NCI-H2081 (cell line): Measurements from ENCODE around the gene TMEM170A.
A peak's percentile ranks its signal among the peaks of the same experiment; 100 is the strongest.
"Not testable (repeated sequence)": the region's sequence is repeated elsewhere in the genome, so short reads cannot be mapped to it uniquely, and the experiment has no call there.

Source experiments
- DNase-seq, 2 experiments: peaks; one replicate each; lab custom pipeline; 2025; lab: John Stamatoyannopoulos, UW

Gene TMEM170A, protein sequence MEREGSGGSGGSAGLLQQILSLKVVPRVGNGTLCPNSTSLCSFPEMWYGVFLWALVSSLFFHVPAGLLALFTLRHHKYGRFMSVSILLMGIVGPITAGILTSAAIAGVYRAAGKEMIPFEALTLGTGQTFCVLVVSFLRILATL

DNA sequence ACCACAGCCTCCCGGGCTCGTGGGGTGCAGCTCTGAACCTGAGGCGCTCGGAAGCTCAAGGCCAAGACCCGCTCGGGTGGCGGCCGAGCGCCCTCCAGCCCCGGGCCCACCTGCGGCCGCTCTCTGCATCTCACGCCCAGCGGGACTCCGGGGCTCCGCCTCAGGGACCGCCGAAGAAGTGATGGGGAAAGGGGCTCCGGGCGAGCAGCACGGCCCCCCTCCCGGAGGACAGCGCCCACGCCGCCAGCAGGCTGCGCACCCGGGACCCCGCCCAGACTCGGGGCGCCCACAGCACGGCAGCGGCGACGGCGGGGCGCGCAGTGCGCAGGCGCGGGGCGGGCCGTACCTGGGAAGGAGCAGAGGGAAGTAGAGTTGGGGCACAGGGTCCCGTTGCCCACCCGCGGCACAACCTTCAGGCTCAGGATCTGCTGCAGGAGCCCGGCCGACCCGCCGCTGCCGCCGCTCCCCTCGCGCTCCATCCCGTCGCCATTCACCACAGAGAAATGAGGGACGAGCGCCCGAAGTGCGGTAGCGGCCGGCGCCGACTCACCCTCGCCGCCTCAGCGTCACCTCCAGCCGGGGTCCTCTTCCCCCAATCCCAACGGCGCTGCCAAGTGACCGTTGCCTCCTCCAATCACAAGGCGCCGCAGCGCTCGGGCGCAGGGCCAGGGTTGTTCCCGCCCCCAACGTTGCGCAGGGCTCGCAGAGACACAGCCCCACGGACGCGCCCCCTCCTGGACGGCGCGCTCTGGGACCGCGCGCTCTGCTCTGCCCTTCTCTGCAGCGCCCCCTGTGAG, at the start of gene TMEM170A:
Gene TMEM170A, minus strand, starts transcription at position 568 of the 797 bp plus-strand sequence. Its CDS starts 89 bp downstream, at position 479.
- DNase-seq = peak; percentile 94 to 95

DNA sequence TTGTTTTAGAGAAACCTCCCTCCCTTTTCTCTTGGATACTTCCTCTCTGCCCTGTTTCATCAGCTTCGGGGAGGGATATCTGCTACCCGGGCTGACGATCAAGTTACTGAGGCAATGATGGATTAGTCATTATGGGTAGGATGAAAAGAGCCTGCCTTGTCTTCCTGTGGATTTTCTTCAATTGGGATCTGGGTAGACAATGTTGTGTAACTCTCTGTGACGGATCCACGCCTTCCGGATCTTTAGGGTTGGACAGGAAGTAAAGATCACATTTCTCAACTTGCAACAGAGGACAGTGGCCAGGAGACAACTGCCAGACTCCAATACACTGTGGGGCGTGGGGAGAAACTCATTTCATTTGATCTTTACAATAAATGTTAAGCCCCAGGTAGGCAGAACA, 42.1 kb upstream of the TMEM170A start:
- no peak for DNase-seq

DNA sequence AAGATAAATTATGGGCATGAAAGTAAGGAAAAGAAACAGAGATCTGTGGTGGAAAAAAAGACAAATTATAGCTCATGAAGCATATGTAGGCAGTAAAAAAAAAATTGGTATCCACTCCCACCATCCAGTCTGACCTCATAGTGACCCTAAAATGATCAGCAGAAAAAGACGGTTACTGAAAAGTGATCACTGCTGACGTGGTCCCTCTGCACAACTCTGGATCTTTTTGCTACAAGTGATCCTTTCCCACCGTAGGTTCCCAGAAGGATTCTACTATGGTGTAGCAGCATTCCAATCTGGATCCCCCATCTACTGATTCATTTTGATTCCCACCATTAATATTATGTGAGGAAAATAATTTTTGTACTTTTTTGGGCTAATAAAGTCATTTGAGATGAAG, 41.6 kb upstream of the TMEM170A start:
- no peak for DNase-seq

DNA sequence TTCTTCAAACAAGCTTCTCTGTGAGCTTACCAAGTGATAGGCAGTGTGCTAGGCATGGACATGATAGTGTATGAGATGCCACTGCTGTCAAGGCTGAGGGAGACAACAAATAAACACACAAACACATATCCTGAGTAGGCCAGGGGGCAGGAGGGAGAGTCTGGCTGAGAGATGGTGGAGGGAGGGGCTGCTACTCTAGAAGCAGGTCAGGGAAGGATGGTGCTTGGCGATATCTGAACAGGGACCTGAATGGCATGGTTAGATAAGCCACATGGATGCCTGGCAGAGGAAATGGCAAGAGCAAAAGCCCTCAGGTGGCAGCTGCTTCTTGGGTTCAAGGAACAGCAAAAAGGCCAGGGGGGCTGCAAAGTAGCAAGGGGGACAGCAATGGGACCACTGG, 39.3 kb upstream of the TMEM170A start:
- DNase-seq = no peak

DNA sequence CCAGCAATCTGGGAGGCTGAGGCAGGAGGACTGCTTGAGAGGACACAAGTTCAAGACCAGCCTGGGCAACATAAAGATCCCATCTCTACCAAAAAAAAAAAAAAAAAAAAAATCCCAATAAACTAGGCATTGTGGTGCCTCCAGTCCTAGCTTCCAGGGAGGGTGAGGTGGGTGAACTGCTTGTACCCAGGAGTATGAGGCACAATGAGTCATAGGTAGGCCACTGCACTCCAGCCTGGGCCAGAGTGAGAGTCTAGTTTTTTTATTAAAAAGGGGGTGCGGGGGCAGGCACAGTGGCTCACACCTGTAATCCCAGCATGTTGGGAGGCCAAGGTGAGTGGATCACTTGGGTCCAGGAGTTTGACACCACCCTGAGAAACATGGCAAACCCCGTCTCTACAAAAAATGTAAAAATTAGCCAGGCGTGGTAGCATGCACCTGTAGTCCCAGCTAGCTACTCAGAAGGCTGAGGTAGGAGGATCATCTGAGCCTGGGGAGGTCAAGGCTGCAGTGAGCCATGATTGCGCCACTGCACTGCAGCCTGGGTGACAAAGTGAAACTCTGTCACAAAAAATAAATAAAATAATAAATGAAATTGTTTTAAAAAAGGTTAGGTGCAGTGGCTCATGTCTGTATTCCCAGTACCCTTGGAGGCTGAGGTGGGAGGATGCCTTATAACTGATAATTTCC, 38.6 kb upstream of the TMEM170A start:
- DNase-seq = no peak

DNA sequence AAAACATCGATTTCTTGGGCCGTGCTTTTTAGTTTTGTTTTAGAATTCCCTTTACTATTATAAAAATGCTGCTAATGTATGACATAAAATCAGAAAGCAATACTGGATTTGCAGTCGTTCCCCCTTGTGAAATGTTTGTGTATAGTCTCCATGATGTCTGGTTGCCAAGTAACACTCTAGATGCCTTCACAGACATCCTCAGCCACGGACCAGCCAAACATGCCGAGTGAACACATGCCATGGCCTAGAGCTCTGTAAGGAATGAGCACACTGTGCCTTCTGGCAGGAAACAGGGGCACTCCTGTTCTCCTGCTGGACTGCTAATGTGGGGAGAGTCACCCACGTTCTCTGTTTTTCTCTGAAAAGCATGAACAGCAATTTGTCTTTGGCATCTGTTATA, 37.3 kb upstream of the TMEM170A start:
- DNase-seq = not testable (repeated sequence)

DNA sequence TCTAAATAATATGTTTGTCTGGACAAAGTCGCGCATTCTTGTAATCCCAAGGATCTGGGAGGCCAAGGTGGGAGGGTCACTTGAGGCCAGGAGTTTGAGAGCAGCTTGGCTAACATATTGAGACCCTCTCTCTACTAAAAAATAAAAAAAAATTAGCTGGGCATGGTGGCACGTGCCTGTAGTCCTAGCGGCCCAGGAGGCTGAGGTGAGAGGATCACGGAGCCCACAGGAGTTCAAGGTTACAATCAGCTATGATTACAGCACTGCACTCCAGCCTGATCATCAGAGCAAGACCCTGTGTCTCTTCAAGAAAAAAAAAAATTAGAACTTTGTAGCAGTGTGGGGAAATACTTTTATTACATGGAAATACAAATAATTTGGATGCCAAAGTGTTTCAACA, 36.9 kb upstream of the TMEM170A start:
- DNase-seq = no peak

DNA sequence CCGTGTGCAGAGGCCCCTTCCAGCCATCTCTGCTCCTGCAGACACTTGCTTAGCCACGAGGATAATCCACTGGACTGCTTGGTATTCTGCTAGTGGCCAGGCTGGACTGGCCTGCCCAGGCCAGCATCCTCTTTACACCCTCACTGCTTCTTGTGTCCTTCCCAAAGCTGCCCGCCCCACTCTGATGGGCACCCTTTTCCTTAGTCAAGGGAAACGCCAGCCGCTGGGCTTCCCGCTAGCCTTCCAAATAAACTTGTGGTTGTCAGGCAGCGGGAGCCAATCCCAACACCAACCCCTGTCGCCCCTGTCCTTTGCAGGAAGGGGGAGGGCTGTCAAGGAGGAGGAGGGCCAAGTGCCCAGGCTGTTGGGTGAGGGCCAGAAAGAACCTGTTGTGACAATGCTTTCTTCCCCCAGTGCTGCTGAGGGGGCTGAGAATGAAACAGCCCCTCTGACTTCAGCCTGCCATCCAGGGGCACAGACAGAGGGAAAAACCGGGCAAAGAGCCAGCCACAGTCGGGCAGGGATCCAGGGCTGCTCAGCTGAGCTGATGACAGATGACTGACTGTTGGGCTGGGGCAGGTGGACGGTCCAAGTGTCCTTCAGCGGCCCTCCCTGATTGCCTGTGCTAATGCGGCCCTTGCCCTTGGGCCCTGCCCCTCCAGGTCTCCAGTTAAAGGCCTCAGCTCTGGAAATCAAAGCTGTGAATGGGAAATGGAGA, 34.3 kb upstream of the TMEM170A start:
- DNase-seq = peak; percentile 33 to 74

DNA sequence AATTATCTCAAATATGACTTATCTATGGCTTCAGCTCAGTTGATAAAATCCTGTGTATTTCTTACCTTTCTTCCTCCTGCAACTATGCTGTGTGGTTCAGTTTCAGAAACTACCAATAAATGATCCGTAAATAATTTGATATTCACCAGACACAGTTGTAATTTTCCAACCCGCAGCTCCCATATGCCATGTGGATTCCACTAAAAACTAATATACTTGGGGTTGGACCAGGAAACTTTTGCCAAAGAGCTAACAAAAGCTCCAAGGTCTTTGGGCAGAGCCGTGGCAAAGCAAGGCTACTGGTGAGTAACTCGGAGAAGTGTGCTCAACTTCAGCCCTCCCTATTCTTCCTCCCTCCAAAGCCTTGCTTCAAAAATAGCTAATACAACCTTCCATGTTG, 33.1 kb upstream of the TMEM170A start:
- no peak for DNase-seq

DNA sequence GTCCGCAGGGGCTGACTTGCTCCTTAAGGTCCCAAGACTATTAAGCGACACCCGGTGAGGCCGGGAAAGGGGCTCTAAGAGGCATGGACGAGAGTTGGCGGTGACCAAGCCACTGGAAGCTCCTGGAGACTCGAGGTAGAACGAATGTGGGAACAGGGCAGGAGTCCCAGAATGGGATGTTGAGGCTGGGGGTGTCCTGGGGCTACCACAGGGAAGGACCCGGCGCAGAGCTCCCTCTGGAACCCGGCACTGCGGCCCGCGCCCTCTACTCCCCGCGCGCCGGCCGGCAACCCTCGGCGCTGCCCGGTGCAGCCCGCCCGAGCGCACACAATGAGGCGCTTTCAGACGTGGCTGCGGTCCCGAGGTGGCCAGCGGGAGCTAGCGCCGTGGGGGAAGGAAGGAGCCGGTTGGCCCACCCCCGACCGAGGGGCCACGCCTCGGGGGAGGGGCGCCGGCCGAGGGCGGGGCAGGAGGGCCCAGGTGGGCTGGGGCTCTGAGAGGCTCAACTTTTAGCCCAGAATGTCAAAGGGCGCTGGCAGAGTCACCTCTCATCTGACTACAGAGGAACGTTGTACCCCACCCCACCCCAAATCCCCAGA, 30.7 kb upstream of the TMEM170A start, which contains the start of gene CHST6:
Gene CHST6, minus strand, starts transcription at position 366 of the 599 bp plus-strand sequence. CDS start 15,613 bp downstream, outside the sequence.
- no peak for DNase-seq

DNA sequence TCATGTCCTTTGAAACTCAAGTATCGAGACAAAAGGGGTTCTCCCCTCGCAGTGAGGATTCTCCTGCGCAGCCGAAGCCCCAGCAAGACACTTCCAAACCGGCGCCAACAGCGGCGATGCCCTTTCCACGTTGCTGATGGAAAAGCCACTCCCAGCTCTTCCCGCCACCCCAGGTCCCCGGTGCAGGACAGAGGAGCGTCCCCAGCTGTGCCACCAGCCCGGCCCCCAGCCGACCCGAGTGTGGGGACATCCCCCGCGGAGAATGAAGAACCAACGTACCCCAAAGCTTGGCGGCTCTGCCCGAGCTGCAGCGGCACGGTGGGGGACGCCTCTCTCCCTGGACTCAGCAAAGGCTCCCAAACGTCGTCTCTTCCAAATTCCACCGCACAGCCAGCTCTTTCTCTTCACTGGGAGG, 30.2 kb upstream of the TMEM170A start:
- no peak for DNase-seq

DNA sequence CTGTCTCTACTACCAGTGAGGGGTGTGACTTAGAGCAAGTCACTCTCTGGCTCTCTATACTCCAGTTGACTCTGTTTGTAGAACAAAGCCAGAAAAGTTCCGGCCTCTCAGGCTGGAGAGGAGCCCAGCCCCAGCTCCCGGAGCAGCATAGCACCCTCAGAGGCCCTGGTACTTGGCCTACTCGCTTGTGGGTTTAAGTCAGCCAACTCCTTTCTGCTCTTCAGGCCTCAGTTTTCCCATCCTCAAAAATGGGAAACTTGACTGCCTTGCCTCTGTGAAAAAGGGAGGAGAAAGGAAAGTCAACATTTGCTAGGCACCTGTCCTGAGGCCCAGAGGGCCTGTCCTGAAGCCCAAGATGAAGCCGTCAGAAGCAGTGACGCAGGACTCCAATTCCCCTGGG, 29.7 kb upstream of the TMEM170A start:
- no peak for DNase-seq

DNA sequence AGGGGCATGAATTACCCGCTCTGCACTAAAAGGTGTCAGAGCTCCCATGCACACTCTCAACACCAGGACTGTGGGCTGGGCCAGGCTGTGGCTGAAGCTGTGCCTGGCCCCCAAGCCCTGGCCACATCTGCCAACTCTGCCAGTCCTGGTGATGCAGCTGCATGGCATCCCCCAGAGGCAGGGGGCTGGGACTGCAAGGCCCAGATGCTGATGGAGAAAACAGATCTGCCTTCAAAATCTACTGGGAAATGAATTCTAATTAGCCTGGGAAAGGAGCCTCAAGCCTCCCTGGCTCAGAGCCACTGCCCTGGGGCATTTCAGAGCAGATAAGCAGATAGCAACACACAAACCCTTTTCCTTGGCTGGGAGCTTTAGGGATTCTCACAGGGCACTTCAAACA, 27.4 kb upstream of the TMEM170A start:
- peak; percentile 5 to 51 for DNase-seq

DNA sequence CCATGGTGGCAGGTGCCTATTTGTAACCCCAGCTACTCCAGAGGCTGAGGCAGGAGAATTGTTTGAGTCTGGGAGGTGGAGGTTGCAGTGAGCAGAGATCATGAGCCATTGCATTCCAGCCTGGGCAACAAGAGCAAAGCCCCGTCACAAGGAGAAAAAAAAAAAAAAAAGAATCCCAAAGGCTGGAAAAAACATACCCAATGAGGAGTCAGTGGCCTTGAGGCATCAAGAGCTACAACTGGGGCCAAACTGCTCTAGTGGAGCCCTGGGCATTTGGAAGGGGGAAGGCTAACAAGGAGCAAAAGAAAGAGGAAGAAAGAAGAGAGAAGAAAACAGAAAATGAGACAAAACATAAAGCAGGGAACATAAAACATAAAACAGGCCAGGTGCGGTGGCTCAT, 23.8 kb upstream of the TMEM170A start:
- DNase-seq = no peak

DNA sequence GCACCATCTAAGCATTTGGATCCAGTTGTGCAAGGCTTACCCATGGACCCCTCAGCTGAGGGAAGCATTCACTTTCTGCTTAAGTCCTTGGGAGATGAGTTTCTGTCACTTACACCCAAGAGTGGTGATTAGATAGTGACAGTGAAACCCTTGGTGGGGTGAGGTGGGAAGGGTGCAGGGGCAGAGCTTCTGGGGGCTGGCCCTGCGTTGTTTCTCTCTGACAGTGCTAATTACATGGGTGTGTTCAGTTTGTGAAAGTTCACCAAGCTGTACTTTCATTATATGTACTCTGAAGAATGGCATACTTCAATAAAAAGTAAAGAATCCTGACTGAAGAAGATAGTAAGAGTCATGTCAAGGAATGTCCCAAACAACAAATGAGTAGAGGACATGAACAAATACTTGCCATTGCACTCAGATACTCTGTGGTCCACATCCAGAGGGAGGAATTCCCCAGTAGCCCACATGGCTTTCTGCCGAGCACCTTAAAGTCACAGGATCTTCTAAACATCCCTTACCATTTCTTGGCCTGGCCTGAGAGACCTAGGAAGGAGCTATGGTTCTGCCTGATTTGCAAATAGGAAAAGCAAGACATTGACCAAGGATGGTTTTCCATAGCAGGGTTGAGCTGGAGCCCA, 22.3 kb upstream of the TMEM170A start:
- DNase-seq = no peak

DNA sequence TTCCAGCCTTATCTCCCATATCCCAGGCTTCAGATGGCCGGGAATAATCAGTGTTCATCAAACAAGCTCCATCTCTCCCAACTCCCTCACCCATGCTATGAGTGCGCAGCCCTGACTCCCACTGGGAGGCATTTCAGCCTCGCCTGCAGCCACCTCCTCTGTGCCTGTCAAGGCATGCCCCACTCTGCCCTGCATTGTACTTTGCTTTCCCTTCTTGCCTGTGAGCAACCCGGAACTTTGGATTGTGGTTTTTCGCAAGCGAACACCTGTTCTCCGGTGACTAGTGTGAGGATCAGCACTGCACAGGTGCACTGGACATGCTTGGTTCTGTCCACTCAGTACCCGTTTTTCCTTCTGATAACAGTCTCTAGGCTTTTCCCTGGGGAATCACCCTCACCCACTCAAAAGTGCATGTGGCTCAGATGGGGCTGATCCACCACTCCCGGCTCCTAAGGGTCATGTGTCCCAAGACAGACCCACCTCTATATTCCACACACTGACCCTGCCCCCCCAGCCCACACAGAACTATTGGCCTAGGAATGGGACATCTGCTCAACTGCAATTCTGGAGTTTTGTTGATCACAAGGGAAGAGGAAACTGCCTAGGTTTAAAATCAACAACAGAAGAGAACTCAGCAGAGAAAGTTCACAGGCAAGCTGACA, 21.7 kb upstream of the TMEM170A start:
- no peak for DNase-seq

DNA sequence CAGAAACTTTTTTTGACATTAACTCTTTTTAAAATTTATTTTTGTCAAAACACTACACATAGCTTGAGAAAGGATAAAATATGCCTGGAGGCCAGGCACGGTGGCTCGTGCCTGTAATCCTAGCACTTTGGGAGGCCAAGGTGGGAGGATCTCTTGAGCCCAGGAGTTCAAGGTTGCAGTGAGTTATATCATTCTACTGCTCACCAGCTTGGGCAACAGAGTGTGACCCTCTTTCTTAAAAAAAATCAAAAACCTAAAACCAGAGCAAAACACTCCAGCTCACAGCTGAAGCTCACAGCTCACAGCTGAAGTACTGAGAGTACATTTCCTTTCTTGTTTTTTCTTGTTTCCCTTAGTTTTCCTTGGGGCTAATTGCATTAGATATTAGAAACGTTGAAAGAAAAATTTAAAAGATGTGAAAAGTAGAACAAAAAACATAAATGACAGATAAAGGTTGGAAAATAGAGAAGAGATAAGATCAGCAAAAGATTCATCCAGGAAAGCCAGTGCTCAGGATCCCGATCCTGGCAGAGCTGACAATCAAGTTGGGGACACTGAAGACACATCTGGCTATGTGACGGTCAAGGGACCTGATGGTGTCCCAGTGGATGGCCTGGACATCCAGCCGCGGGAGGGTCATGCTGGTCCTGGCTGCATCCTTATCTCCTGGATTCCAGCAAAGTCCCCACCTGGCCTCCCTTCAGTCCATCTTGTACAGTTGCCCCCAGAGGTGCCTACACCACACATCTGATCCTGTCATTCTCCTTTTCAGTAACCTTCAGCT, 20.9 kb upstream of the TMEM170A start:
- no peak for DNase-seq

DNA sequence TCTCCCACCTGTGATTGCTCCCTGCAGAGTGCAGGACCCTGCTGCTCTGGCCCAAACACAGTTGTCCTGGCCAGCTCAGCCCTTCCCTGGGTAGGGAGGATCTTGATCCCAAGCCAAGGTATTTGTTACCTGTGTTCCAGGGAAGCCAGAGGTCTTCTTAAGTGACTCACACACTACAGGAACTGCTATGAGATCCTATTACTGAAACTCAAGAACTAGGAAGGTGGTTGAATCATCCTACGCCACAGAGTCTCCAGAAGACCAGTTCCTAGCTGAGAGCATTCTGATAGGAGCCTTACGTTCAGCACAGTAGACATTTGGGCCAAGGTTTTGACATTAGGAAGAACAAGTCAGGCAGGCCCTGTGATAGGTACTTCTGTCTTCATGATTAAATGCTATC, 18.7 kb upstream of the TMEM170A start:
- DNase-seq = no peak

DNA sequence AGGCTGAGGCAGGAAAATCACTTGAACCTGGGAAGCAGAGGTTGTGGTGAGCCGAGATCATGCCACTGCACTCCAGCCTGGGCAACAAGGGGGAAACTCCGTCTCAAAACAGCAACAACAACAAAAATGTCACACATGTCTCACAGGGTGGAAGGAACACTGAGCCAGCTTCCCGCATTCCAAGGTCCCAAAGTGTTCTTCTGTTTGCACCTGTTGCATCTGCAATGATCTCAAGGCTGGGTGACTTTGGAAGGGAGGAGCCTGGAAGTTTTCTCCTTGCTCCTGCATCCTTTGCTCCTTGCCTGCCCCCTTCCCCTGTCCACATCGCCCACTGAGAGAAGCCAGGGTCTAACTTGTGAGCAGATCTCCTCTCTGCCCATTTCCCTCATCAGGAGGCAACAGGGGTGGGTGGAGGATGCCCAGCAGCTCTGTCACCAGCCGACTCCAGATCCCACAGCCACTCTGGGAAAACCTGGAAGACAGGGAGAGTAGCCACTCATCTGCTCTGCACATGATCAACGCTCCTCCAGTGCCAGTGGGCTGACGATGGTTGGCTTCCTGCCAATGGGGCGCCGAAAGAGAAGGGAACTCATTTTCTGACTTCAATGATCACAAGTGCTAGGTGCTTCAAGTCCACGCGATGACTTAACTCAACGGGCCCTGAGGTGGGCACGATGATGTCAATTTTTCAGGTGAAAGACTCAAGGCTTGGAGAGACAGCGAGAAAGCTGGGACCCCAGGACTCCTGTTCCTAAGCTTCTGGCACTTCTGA, 18.1 kb upstream of the TMEM170A start:
- DNase-seq = no peak
